Ovary (tissue), 1 donor: ENCODE data around the gene FBN1.

Experiments
- EP300 ChIP-seq: sonication (generic); formaldehyde crosslinking; IDR thresholded peaks from one replicate; pipeline ENCODE4 v1.6.1; 2017; ENCODE audit warnings: antibody characterized with exemption
- POLR2A ChIP-seq: fragments of 450-650 bp; IDR thresholded peaks from one replicate; pipeline ENCODE4 v1.6.1; 2017; ENCODE audit warnings: antibody characterized with exemption, mild to moderate bottlenecking, moderate library complexity

GRCh38 chr15:48652510-48653076 lies 7.1 kb upstream of the FBN1 start:
- TF ChIP-seq EP300 (no peak), POLR2A (no peak)
